Psoas muscle (tissue), 8 donors: Measurements from ENCODE around the gene DNAAF1. TPM values are rescaled to one million over a fixed set of nuclear protein-coding genes. Genes with fewer than 3 reads are reported as not detected.

ENCODE experiments used
- ATAC-seq, 4 donors: fragments of 200-7000 bp; cut with Tn5 transposase; one replicate each; pipeline ENCODE4 v1.9.1; 2020; ENCODE audit warnings: moderate library complexity in 3 of 4, mild to moderate bottlenecking in 2 of 4
- DNase-seq, 2 donors: peaks; one replicate each; pipeline ENCODE4 v3.0.0-alpha.2; 2020
- H3K27ac ChIP-seq: fragments of 200-600 bp; one replicate; pipeline ENCODE4 v1.8.0; 2022
- H3K27me3 ChIP-seq, 3 donors: fragments of 200-600 bp in 1 of 3; one replicate each; pipeline versions ENCODE4 v1.6.1 to v1.8.0; 2013 to 2022; ENCODE audit warnings: low read length in 2 of 3, mild to moderate bottlenecking in 2 of 3, moderate library complexity in 1 of 3; ENCODE audit not compliant: insufficient read depth in 3 of 3
- H3K36me3 ChIP-seq, 2 donors: fragments of 200-600 bp in 1 of 2; one replicate each; pipeline versions ENCODE4 v1.6.1 to v1.8.0; 2013 to 2022; ENCODE audit warnings: low read depth in 1 of 2, mild to moderate bottlenecking in 1 of 2, moderate library complexity in 1 of 2; ENCODE audit not compliant: insufficient read depth in 1 of 2
- H3K4me1 ChIP-seq: fragments of 200-600 bp; one replicate; pipeline ENCODE4 v1.8.0; 2022
- H3K4me3 ChIP-seq: fragments of 200-600 bp; one replicate; pipeline ENCODE4 v1.8.0; 2022; ENCODE audit warnings: mild to moderate bottlenecking
- H3K9me3 ChIP-seq: fragments of 200-600 bp; one replicate; pipeline ENCODE4 v1.8.0; 2022
- WGBS, 3 donors: extraction: QIAGEN DNeasy Blood & Tissue Kit; methylation state at CpG; one replicate each; pipeline versions ENCODE4 v1.1.6 to v1.1.7; 2013; 5-methylcytosine and 5-hydroxymethylcytosine counted together
- intact Hi-C, 2 donors: fragments of 100-400 bp; cut with DNase I; formaldehyde crosslinking; loops; one replicate each; pipeline versions ENCODE4 v1.11.0 to v1.14.2; 2022
- polyA plus RNA-seq, 3 donors: library from polyadenylated mRNA; stranded (reverse); fragments of 200-250 nt; gene quantifications; one replicate each; pipeline ENCODE4 v1.2.3, GENCODE V29; 2013
- total RNA-seq, 4 donors: library from RNA; stranded (reverse); fragmentation: NEBNext Ultra II Directional in 2 of 4; extraction: Animal tissue kit (Norgen Biotek cat#: 25700) in 2 of 4; gene quantifications; one replicate each; pipeline versions ENCODE4 v1.2.1 to v1.2.4, GENCODE V29; 2021 to 2023
- TF ChIP-seq, protein P1 (sequence below): fragments of 200-600 bp; IDR thresholded peaks from one replicate; pipeline ENCODE4 v1.8.0; 2022; ENCODE audit warnings: antibody characterized with exemption
- donor health status: healthy with polysubstance abuse.
- donor health status: DM: no; HTN: no; CAD: no; lungs with moderate emphysema.
- donor health status: Bipolar disorder and iron deficiency.
- donor health status: healthy.
- donor health status: DM: yes; HTN: yes; CAD: no.
- donor health status: DM: no; HTN: no; CAD: no.
- donor health status: DM: no; HTN: no; CAD: no.
- donor health status: DM: yes; HTN: yes; CAD: no.

The DNAAF1 gene
- total and polyA plus RNA-seq, 7 donors: 0.17 to 0.44 (median 0.17) TPM; not detected in 4

GRCh38 chr16:84120023-84120422 lies 25.1 kb upstream of the DNAAF1 start:
- Histone ChIP-seq H3K27me3 (no peaks in the 10 kb centered on the region), H3K27ac (no peak overlapping the region), H3K4me3 (no peak overlapping the region), H3K36me3 (peaks cover 0 to 37% of the 10 kb centered on the region in 2 donors), H3K9me3 (no peaks in the 10 kb centered on the region), H3K4me1 (peaks cover 12% of the 10 kb centered on the region)
- WGBS, 3 donors: 52 to 66% (median 56%) methylated on average over 5 of the region's 5 CpGs
- intact Hi-C loops: loop anchor here in 1 of 2 donors (2.0 kb wide), 1 partner anchor 15 kb away; no protein-coding TSS in a partner anchor
- ATAC-seq: no peak
- TF ChIP-seq, protein P1, sequence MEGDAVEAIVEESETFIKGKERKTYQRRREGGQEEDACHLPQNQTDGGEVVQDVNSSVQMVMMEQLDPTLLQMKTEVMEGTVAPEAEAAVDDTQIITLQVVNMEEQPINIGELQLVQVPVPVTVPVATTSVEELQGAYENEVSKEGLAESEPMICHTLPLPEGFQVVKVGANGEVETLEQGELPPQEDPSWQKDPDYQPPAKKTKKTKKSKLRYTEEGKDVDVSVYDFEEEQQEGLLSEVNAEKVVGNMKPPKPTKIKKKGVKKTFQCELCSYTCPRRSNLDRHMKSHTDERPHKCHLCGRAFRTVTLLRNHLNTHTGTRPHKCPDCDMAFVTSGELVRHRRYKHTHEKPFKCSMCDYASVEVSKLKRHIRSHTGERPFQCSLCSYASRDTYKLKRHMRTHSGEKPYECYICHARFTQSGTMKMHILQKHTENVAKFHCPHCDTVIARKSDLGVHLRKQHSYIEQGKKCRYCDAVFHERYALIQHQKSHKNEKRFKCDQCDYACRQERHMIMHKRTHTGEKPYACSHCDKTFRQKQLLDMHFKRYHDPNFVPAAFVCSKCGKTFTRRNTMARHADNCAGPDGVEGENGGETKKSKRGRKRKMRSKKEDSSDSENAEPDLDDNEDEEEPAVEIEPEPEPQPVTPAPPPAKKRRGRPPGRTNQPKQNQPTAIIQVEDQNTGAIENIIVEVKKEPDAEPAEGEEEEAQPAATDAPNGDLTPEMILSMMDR: no peak
- DNase-seq: no peak

DNA sequence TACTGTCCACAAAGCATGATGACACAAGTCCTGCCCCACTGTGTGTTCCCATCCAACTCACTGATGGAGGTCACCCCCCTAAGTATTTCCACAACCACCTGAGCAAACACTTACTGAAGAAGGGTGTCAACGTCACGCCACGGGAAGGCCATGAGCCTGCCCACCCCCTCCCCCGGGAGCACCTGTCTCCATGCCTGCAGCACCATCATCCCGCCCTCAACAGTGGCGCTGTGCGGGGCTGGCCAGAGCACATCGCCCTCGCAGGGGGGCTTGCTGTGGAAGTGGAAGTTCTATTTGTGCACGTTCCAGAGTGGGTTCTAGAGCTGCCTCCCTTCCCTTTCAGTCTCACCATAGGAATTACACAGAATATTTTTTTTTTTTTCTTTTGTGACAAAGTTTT lies 24.1 kb upstream of the DNAAF1 start:
- ATAC-seq (no peak), DNase-seq (no peak)
- Histone ChIP-seq H3K9me3 (no peaks in the 10 kb centered on the region), H3K4me1 (peaks cover 4% of the 10 kb centered on the region), H3K4me3 (no peak overlapping the region), H3K27ac (no peak overlapping the region), H3K27me3 (no peaks in the 10 kb centered on the region), H3K36me3 (peaks cover 0 to 42% of the 10 kb centered on the region in 2 donors)
- 82 to 91% (median 87%) methylated on average over 10 of the region's 10 CpGs for WGBS, 3 donors
- intact Hi-C loops: loop anchor here in 1 of 2 donors (2.0 kb wide), 1 partner anchor 14 kb away; no protein-coding TSS in a partner anchor
- TF ChIP-seq, protein P1: no peak

- ATAC-seq (no peak), DNase-seq (no peak)
- TF ChIP-seq, protein P1: no peak
- WGBS, 3 donors: 91 to 96% (median 95%) methylated on average over 7 of the region's 7 CpGs
- Histone ChIP-seq H3K36me3 (peaks cover 3 to 74% of the 10 kb centered on the region in 2 donors), H3K4me3 (no peak overlapping the region), H3K27me3 (no peaks in the 10 kb centered on the region), H3K4me1 (no peaks in the 10 kb centered on the region), H3K9me3 (no peaks in the 10 kb centered on the region), H3K27ac (no peak overlapping the region)
- intact Hi-C loops: no loop called here
Measured at GRCh38 chr16:84124257-84125073, 20.6 kb upstream of the DNAAF1 start.

GRCh38 chr16:84131117-84131516 lies 14.0 kb upstream of the DNAAF1 start:
- Histone ChIP-seq H3K4me3 (no peak overlapping the region), H3K4me1 (no peaks in the 10 kb centered on the region), H3K27ac (no peak overlapping the region), H3K27me3 (no peaks in the 10 kb centered on the region), H3K9me3 (no peaks in the 10 kb centered on the region), H3K36me3 (peaks cover 3 to 47% of the 10 kb centered on the region in 2 donors)
- ATAC-seq (no peak), DNase-seq (no peak)
- 86 to 88% (median 88%) methylated on average over 5 of the region's 5 CpGs for WGBS, 3 donors
- intact Hi-C loops: no loop called here
- TF ChIP-seq, protein P1: no peak
